OCI-LY7 (cell line): ENCODE data around the gene PLEKHG4.

Experiments
- CTCF ChIP-seq: fragments of 200-600 bp; sonication (generic); conservative IDR thresholded peaks from 2 replicates; pipeline ENCODE4 v1.5.1; 2014; ENCODE audit warnings: mild to moderate bottlenecking, antibody characterized with exemption, low read length, moderate library complexity, mixed read lengths
- EZH2phosphoT487 ChIP-seq: fragments of 200-600 bp; sonication (generic); IDR thresholded peaks from 2 replicates; pipeline ENCODE4 v1.6.1; 2018; ENCODE audit warnings: low read depth, borderline replicate concordance, mild to moderate bottlenecking, mixed run types, antibody characterized with exemption, low read length, moderate library complexity, mixed read lengths

- TF ChIP-seq CTCF: no peak
- no peak for TF ChIP-seq EZH2phosphoT487
These were observed 29.3 kb upstream of the PLEKHG4 start for GRCh38 chr16:67250045-67250327.
